Activated CD4-positive, alpha-beta T cell treated with anti-CD3 and anti-CD28 coated beads for 48 hours (primary cell): Measurements from ENCODE around the gene HMCN1.

Source experiments
- DNase-seq: peaks from one replicate; pipeline ENCODE4 v3.0.0-alpha.2; 2020

The HMCN1 gene

GRCh38 chr1:185920602-185921001, 186.4 kb downstream of the HMCN1 start:
- DNase-seq = no peak

- no peak for DNase-seq
Observed at GRCh38 chr1:185921636-185922035, 187.4 kb downstream of the HMCN1 start.

- no peak for DNase-seq
Observed at GRCh38 chr1:185926588-185926987, 192.4 kb downstream of the HMCN1 start.

- DNase-seq = no peak
Observed at GRCh38 chr1:185929776-185930175, 195.6 kb downstream of the HMCN1 start.

GRCh38 chr1:185931438-185931837, 197.2 kb downstream of the HMCN1 start:
- no peak for DNase-seq

GRCh38 chr1:185933580-185933979, 199.4 kb downstream of the HMCN1 start:
- DNase-seq = no peak

- no peak for DNase-seq
Observed at GRCh38 chr1:185934476-185935189, 200.4 kb downstream of the HMCN1 start.

GRCh38 chr1:185935360-185935759, 201.2 kb downstream of the HMCN1 start:
- DNase-seq = no peak

GRCh38 chr1:185936641-185937040, 202.4 kb downstream of the HMCN1 start:
- DNase-seq = no peak

GRCh38 chr1:185938396-185938795, 204.2 kb downstream of the HMCN1 start:
- DNase-seq = no peak

- no peak for DNase-seq
Observed at GRCh38 chr1:185939142-185939541, 205.0 kb downstream of the HMCN1 start.

- DNase-seq = no peak
Observed at GRCh38 chr1:185942961-185943360, 208.8 kb downstream of the HMCN1 start.

- DNase-seq = no peak
Observed at GRCh38 chr1:185956881-185957280, 222.7 kb downstream of the HMCN1 start.

GRCh38 chr1:185957441-185958363, 223.5 kb downstream of the HMCN1 start:
- DNase-seq = no peak

- DNase-seq = no peak
Observed at GRCh38 chr1:185960422-185961321, 226.5 kb downstream of the HMCN1 start.

- no peak for DNase-seq
Observed at GRCh38 chr1:185961664-185962063, 227.5 kb downstream of the HMCN1 start.

- DNase-seq = no peak
Observed at GRCh38 chr1:185964946-185965345, 230.8 kb downstream of the HMCN1 start.

GRCh38 chr1:185965870-185966269, 231.7 kb downstream of the HMCN1 start:
- no peak for DNase-seq

GRCh38 chr1:185966471-185966870, 232.3 kb downstream of the HMCN1 start:
- no peak for DNase-seq

GRCh38 chr1:185969028-185969427, 234.8 kb downstream of the HMCN1 start:
- DNase-seq = no peak

- DNase-seq = no peak
Observed at GRCh38 chr1:185969524-185969991, 235.4 kb downstream of the HMCN1 start.

GRCh38 chr1:185971688-185972087, 237.5 kb downstream of the HMCN1 start:
- no peak for DNase-seq
